GM19023 (cell line): ENCODE measurements around the gene HTR3D.
"Not testable (repeated sequence)": the region's sequence is repeated elsewhere in the genome, so short reads cannot be mapped to it uniquely, and the experiment has no call there.

Source experiments
- ATAC-seq: cut with Tn5 transposase; IDR thresholded peaks from one replicate; pipeline ENCODE4 v1.9.1; 2021; ENCODE audit warnings: mild to moderate bottlenecking, moderate library complexity; ENCODE audit not compliant: unreplicated experiment

The HTR3D gene, protein sequence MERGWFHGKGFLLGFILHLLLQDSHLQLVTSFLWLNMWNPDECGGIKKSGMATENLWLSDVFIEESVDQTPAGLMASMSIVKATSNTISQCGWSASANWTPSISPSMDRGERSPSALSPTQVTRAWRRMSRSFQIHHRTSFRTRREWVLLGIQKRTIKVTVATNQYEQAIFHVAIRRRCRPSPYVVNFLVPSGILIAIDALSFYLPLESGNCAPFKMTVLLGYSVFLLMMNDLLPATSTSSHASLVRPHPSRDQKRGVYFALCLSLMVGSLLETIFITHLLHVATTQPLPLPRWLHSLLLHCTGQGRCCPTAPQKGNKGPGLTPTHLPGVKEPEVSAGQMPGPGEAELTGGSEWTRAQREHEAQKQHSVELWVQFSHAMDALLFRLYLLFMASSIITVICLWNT

DNA sequence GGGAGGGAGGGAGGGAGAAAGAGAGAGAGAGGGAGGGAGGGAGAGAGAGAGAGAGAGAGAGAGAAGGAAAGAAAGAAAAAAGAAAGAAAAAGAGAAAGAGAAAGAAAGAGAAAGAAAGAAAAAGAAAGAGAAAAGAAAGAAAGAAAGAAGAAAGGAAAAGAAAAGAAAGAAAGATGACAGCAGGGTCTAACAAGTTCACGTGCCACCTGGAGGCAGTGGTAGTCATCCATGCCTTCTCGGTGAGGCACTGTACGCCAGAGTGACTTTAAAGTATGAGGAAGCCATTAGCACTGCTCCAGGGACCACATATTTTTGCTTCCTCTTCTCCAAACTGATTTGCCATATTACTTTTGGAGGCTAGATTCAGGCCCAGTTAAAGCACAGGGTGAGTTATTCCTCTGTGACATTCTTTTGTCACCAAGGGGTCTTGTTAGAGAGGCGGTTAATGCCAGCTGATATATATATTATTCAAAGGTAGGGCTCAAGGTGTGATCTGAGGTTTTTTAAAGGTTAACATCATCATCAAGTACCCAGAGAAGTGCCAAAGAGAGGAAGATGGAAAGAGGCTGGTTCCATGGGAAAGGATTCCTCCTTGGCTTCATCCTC is at the start of gene HTR3D:
HTR3D (plus strand) TSS at position 556 of the 606 bp plus-strand sequence; CDS start at position 556, 0 bp downstream.
- ATAC-seq, result no peak

DNA sequence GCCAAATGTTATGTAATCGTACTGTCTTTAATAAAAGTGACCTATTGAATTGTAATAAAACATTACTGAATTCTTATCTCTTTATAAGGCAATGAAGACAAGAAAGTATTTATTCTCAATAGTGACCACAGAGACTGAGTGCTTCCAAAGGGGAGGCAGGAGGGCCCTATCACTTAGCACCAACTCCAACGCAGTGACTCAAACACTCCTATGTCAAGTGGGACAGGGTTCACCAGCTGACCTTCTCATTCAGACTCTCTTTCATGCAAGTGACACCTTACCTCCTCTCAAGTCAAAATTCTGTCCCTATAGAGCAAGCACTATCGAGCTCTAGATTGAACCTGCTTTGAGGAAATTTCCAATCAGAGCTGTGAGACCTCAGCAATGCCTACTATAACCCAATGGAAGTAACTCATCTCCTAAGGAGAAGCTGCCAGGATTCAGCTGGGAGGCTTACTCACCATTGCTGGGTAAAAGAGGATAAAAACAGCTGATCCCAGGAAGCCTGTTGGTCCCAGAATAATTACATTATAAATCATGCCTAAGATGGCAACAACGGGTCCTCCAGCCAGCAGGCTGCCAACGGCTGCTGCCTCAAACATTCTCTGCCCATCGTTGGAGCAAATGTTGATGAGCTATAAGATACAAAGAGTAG is 49.4 kb upstream of the HTR3D start:
- no peak for ATAC-seq

DNA sequence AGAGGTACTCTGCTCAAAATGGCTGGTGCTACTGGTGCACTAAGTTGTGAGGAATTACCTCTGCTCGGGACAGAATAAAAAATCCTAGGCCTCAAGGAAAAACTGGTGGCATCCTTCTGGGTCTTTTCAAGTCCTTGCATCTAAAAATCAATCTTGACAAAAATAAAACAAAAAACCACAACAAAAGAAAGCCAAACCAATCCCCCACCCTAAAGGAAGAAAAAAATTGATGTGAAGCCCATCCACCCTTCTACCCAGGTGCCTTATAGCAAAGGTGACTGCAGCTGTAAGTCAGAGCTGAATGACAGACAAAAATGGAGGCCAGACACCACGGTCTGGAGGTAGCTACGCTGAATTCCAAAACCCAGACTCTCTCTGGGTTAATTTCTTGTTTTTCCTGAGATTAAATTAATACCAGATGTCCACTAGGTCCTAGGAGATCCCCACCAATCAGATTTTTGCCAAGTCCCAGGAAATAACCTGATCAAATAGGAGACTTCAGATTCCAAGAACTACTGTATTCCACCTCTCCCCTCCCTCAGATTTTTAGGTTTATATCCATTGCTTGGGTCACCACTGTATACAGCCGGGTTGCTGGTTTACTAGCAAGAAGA is 47.3 kb upstream of the HTR3D start:
- no peak for ATAC-seq

DNA sequence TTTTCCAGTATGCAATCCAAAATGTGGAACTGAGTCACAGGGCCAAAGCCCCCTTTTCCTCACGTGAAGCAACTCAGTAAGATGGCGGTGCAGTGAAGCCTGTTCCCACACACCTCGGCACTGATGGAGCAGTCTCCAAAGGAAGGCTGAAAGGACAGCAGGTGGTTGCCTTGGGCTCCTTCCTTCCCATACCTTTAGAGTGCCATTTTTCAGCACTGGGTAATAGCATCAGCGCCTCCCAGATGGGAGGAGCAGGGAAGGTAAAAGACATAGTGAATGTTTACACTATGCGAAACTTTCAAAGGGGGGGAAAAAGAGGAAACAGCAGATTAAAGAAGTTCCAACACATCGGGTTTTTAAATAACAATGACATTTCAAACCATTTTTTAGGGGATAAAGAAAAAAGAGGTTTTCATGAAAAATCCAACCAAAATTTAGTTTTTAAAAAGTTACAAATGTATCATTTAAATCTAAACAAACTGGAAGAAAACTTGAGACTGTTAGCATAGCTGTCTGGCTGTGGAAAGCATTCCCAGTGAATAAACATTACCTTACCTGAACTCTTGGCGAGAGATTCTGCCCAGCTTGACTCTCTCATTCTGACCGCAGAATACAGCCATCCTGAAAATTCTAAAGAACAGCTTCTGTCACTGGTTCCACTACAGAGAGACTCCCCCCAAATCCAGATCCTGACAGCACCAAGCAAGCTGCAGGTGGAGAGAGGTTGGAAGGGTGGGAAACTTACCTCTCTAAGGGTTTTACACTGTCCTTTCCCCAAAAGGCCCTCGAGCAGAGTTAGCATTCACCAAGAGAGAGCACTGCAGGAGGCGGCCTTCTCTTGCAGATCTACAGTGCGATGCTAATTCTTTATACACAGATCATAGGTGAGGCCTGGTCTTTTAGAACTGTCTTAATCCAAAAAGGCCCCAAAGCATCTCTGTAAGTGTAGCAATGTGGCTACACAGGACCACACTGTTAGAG is 46.5 kb upstream of the HTR3D start:
- no peak for ATAC-seq

DNA sequence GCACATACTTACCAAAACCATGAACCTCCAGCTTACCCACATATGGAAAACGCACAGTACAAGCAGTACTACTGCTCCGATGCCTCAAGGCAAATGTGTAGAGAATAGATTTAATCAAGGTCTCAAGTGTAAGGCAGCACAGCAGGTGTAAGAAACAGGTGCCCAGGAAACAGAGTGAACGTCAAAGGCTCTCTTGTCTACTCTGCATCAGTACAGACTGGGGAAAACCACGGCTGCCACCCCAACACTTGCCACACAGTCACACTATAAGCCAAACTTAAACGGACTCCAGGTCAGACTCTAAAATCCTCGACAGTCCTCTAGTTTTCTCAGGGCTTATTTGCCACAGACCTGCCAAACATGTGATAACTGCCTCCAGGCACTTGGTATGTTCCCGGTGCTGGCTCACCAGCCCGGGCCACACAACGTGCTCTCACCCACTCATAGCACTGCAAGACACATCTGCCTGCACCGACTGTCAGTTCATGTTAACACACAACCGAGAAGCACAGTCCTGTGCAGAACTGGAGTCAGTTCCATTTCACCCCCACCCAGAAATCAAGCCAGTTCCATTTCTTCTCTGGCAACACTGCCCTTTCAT is 44.4 kb upstream of the HTR3D start:
- ATAC-seq, result no peak

DNA sequence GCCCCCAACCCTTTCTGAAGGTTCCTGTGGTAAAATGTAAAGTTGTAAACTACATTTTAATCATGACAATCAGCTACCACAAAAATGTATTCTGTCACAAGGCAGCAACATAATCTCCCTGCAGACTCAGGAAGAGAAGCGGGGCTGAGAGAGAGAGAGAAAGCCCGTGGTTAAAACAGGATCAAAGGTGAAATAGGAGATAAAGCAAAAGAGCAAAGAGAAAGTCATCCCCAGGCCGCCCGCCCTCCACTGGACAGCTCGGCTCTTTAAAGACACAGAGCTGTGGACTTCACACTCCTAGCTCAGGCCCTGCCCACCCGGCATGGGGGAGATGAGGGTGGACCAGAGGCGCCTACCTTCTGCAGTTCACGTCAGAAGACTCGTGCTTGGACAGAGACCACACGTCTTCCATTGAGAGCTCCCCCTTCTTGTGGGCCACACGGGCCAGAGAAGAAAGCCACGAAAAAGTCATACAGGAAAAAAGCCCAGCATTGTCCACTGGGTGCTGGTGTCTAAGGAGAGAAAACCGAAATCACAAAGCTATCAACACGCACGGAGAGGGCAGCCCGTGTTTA is 43.2 kb upstream of the HTR3D start:
- no peak for ATAC-seq

DNA sequence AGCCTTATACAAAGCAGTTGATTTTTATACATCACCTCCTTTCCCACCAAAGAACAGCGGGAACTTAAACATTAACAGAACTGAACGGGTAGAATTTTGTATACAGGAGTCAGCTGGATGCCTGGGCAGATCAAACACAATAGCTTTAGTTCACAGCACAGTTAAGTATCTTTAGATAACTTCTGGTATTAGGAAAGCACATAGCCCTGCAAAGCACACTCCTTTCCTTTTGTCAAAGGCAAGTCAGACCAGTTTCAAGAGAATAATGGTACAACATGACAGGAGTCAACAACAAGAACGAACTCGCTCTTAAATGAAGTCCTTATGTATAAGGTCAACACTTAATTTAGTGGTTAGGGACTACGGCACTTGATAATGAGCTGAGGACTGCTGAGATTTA is 40.1 kb upstream of the HTR3D start:
- ATAC-seq, result no peak

DNA sequence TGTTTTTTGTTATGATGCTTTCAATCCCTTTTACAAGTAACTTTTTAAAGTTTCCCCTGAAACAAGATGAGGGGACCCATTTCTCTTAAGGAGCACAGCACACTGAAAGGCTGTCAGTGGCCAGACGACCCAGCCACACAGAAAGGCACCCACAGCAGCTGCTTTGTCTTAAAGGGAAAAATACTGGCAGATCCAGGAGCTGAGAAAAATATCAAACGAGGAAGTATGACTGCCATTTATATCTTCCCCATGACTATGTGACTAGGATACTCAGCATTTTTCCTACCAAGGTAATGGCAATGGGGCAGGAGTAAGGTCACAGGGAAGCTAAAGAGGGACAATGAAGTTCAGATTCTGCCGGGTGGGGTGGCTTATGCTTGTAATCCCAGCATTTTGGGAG is 29.8 kb upstream of the HTR3D start:
- ATAC-seq, result no peak

DNA sequence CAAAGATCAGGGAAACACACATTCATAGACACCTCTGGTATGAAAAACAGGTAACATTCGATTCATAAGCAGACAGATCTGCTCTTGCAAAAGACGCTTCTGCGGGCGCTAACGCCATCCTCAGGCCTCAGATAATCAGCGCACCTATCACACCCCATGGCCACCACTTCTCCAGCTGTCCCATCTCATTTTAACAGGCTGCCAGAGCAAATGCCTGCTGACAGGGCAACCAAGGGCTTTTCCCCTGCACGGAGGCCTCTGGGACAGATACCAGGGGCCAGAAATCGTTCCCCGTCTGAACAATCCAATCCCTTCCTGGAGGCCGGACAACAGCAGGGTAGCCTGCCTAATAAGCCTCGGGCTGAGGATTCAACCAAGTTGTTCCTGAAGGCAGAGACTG is 29.1 kb upstream of the HTR3D start:
- no peak for ATAC-seq

DNA sequence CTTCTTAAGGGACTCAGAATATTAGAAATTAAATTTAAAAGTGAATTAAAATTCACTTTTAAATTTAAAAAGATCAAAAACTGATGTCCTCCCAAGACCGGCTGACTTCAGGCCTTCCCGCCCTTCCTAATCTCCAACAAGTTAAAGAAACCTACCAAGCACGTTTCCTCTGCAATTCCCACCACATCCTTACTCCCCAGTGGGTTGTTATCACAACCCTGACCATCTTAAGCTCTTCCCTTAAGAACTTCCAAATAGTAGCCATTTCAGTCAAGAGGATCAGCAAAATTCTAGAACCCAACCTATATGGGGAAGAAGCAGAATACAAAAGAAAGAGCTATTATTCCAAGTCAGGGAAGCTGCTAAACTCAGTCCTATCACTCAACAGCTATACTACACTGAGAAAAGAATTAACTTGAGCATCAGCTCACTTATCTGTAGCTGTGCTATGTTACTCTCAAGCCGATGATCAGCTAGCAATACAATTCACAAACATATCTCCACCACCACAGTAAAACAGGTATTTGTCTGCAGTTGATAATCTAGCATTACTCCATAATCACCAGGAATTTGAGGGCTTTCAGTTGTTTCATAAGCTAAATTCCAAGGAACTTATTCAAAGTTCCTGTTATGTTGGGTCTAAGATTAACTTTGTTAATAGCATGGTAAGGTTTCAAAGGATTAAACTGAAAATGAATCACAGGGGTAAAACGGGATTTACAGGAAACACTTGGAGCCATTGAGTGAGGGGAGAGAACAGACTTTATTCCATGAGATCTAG is 28.2 kb upstream of the HTR3D start:
- ATAC-seq, result no peak

DNA sequence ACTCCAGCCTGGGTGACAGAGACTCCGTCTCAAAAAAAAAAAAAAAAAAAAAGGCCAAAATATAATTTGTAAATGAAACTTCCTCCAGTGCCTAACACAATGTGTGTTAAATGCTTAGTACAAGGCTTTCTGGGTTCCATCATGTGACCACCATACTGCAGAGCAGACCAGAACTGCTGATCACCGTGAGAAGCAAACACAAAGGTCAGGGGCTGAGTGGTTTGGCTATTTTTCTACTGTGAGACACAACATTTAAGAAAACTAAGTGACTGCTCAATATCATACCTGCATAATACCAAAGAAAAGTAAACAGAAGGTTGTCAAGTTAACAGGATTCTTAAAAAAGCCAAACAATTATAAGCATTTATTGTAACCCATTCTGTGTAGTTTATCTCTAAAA is 27.1 kb upstream of the HTR3D start:
- no peak for ATAC-seq

DNA sequence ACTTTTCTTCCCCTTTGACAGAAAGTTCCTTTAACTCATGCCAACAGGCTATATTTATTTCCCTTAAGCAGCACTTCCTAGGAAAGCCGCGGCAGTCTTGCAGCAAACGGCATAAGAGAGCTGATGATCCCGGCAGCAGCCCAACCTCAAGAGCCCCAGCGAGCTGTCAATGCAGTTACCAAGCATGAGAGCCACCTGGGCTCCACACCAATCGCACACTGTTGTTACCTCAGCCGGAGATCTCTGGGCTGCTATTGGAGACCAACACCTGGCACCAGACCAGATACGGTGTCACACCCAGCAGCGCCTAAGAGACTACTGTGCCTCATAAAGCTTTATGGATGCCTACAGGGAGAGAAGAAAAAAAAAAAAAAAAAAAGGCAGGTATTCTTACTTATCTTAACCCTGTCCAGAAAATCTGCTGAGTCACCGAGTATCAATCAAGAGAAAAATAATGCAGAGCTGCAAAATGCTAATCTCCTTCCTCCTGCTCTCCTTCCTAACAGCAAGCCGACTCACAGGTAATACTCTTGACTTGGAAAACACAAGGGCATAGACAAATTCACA is 25.5 kb upstream of the HTR3D start:
- peak; percentile 83 for ATAC-seq

DNA sequence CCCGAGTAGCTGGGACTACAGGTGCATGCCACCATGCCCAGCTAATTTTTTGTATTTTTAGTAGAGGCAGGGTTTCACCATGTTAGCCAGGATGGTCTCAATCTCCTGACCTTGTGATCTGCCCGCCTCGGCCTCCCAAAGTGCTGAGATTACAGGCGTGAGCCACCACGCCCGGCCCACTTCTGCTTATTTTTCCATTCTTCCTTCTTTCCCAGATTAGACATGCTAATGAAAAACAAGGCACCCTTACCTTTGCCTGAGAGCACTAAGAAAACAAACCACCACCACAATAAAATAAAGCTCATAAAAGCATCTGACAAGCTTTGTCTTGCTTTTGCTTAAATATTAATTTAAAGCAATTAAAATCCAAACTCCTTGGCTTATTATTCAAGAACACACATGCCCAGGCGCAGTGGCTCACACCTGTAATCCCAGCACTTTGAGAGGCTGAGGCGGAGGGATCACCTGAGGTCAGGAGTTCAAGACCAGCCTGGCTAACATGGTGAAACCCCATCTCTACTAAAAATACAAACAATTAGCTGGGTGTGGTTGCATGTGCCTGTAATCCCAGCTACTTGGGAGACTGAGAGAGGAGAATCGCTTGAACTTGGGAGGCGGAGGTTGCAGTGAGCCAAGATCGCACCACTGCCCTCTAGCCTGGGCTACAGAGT is 24.3 kb upstream of the HTR3D start:
- ATAC-seq, result not testable (repeated sequence)

DNA sequence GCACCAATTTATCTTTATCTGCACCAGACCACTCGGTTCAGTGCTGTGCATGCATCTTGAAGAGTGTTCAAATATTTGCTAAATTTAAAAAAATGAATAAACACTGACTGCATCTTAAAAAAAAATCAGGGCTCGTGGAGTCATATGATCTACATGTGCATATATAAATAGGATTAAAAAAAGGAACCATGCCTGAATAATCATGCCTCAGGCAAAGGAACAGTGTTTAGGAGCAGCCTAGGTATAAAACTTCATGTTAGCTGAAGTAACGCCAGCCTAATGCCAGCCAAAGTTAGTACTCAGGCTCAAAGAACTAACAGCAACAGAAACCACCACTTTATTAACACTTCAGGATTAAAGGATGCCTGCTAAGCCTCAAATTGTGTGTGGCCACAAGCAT is 23.4 kb upstream of the HTR3D start:
- ATAC-seq, result no peak

DNA sequence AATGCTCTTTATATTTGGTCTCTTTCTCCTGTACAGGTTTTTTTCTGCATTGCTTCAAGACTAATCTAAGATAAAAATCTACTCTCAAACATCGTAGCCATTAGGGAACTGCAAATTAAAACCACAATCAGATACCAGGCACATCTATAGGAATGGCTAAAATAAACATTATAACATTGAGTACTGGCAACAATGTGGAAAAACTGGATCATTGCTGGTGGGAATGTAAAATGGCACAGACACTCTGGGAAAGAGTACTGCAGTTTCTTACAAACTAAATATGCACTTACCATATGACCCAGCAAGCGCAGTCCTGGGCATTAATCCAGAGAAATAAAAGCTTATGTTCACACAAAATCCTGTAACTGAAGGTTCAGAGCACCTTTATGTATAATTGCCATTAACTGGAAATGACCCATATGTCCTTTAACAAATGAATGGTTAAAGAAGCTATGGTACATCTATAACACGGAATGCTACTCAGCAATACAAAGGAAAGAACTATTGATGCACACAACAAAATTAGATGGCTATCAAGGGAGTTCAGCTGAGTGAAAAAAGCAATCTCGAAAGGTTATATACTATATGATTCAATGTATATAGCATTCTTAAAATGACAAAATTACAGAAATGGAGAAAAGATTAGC is 20.2 kb upstream of the HTR3D start:
- no peak for ATAC-seq

DNA sequence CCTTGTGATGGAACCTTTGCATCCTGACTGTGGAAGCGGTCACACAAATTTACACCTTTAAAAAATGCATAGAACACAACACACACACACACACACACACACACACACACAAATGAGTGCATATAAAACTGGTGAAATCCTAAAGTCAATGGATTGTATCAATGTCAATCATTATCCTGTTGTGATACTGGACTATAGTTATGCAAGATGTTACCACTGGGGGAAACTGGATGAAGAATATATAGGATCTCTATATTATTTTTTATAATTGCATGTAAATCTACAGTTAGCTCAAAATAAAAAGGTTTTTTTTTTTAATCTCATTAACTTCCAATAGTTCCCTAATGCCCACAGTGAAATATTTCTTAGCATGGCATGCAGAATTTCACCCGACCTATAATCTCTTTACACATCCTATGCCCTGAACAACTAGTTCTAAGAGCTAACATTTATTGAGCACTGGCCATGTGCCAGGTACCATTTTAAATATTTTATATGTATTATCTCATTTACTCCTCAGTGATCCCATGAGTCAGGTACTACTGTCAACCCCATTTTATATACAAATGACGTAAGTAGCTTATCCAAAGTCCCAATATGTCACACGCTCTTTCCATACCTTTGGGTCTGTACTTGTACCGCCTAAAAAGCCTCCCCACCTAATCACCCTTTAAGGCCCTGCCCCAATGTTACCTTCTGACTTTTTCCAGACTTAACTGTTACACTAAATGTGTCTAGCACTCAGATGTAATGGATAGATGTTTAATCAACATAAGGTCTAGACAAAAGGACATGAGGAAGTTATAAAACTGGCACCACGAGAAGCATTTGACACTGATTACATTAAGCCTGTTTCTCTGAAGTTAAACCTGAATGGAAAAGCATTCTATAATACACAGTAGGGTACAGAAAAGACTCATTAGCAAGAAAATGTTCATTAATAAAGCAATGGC is 19.3 kb upstream of the HTR3D start:
- no peak for ATAC-seq
